Mesendoderm (in vitro differentiated cells): ENCODE results near the gene PRPF8.
A peak's percentile ranks its signal among the peaks of the same experiment; 100 is the strongest.

Source experiments
- DNase-seq: peaks from one replicate; pipeline ENCODE4 v3.0.0; 2013
- H2AK5ac ChIP-seq: 2 replicates; pipeline ENCODE4 v1.6.1; 2013; ENCODE audit warnings: low read length, inconsistent platforms
- H2BK120ac ChIP-seq: 2 replicates; pipeline ENCODE4 v1.6.1; 2013; ENCODE audit warnings: low read depth, mild to moderate bottlenecking, low read length, moderate library complexity, mixed read lengths
- H2BK15ac ChIP-seq: replicated peaks from 2 replicates; pipeline ENCODE4 v1.6.1; 2013; ENCODE audit warnings: low read depth, mild to moderate bottlenecking, moderate library complexity
- H2BK5ac ChIP-seq: 2 replicates; pipeline ENCODE4 v1.6.1; 2013; ENCODE audit warnings: low read length, inconsistent platforms
- H3K18ac ChIP-seq: 2 replicates; pipeline ENCODE4 v1.6.1; 2013; ENCODE audit warnings: mild to moderate bottlenecking, low read length, mixed read lengths
- H3K23ac ChIP-seq: one replicate; pipeline ENCODE4 v1.6.1; 2013; ENCODE audit warnings: low read length
- H3K27ac ChIP-seq: 2 replicates; pipeline ENCODE4 v1.5.1; 2013; ENCODE audit warnings: low read depth, mild to moderate bottlenecking, inconsistent platforms, low read length, moderate library complexity
- H3K27me3 ChIP-seq: 2 replicates; pipeline ENCODE4 v1.6.1; 2013; ENCODE audit warnings: low read length, control low read depth, mild to moderate bottlenecking, inconsistent platforms; ENCODE audit not compliant: insufficient read depth, poor library complexity
- H3K36me3 ChIP-seq: 2 replicates; pipeline ENCODE4 v1.6.1; 2013; ENCODE audit warnings: low read length, inconsistent platforms; ENCODE audit not compliant: control insufficient read depth, insufficient read depth
- H3K4ac ChIP-seq: one replicate; pipeline ENCODE4 v1.6.1; 2013; ENCODE audit warnings: low read depth, mild to moderate bottlenecking, low read length, moderate library complexity
- H3K4me1 ChIP-seq: 2 replicates; pipeline ENCODE4 v1.6.1; 2013; ENCODE audit warnings: low read depth, low read length, inconsistent platforms; ENCODE audit not compliant: control insufficient read depth
- H3K4me2 ChIP-seq: 2 replicates; pipeline ENCODE4 v1.6.1; 2013; ENCODE audit warnings: low read length
- H3K4me3 ChIP-seq: 2 replicates; pipeline ENCODE4 v1.5.1; 2013; ENCODE audit warnings: mild to moderate bottlenecking, low read length
- H3K56ac ChIP-seq: one replicate; pipeline ENCODE4 v1.6.1; 2013; ENCODE audit warnings: low read length
- H3K79me1 ChIP-seq: 2 replicates; pipeline ENCODE4 v1.6.1; 2013; ENCODE audit warnings: low read length, inconsistent platforms
- H3K79me2 ChIP-seq: 2 replicates; pipeline ENCODE4 v1.6.1; 2013; ENCODE audit warnings: mild to moderate bottlenecking, low read length; ENCODE audit not compliant: control insufficient read depth, insufficient read depth
- H3K9ac ChIP-seq: 2 replicates; pipeline ENCODE4 v1.6.1; 2013; ENCODE audit warnings: low read length, inconsistent platforms
- H4K5ac ChIP-seq: one replicate; pipeline ENCODE4 v1.6.1; 2013; ENCODE audit warnings: low read length
- H4K8ac ChIP-seq: one replicate; pipeline ENCODE4 v1.6.1; 2013; ENCODE audit warnings: low read depth, mild to moderate bottlenecking, control low read depth, low read length, moderate library complexity
- WGBS: extraction: QIAGEN DNeasy Blood & Tissue Kit; methylation state at CpG from one replicate; pipeline ENCODE4 v1.1.7; 2013; ENCODE audit warnings: low lambda C conversion rate, missing lambda C conversion rate; ENCODE audit not compliant: insufficient coverage; ENCODE audit errors: extremely low coverage; 5-methylcytosine and 5-hydroxymethylcytosine counted together

The PRPF8 gene

DNA sequence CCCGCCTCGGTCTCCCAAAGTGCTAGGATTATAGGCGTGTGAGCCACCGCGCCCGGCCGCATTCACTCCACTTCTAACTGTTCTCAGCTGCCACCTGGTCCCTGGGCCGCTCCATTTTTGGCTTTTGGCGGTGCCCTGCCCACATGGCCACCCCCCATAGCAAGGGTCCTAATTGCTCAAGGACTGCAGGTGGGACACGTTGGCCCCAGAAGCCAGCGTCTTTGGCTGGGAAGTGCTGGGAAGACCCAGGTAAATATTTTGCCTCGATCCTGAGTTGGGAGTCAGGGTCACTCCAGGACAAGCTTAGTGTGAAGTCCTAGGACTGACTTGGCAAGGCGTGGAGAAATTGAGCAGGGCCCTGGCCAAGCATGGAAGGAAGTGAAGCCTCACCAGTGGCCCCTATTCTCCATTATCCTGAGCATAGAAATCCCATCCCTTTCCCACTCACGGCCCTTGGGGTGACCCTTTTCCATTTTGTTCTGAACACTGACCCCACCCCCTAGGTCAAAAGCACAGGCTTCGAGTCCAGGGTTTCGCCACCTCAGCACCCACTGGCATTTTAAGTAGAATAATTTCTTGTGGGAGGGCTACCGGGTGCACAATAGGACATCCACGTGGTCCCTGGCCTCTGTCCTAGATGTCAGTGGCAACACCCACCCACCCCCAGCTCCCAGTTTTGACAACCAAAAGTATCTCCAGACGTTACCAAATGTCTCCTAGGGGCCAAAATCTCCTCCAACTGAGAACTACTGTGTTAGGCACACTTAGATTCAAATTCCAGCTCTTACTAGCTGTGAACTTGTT, 33.9 kb upstream of the PRPF8 start:
- Histone ChIP-seq H4K5ac (no peak overlapping the region), H4K8ac (no peak overlapping the region), H3K79me1 (peaks cover 2% of the 10 kb centered on the region), H3K23ac (no peak overlapping the region), H3K36me3 (no peaks in the 10 kb centered on the region), H3K27me3 (no peaks in the 10 kb centered on the region), H3K4ac (peak overlapping the region; percentile 21), H3K9ac (no peak overlapping the region), H3K79me2 (peaks cover 2% of the 10 kb centered on the region), H2BK120ac (peak overlapping the region; percentile 2), H3K4me3 (no peak overlapping the region), H2AK5ac (no peak overlapping the region), H3K56ac (peak overlapping the region; percentile 73), H3K27ac (no peak overlapping the region), H3K18ac (peak overlapping the region; percentile 34), H3K4me2 (no peak overlapping the region), H3K4me1 (peaks cover 4% of the 10 kb centered on the region), H2BK5ac (no peak overlapping the region), H2BK15ac (no peak overlapping the region)
- DNase-seq: no peak
- no CpG with 5 or more reads among the region's 19 CpGs for WGBS

DNA sequence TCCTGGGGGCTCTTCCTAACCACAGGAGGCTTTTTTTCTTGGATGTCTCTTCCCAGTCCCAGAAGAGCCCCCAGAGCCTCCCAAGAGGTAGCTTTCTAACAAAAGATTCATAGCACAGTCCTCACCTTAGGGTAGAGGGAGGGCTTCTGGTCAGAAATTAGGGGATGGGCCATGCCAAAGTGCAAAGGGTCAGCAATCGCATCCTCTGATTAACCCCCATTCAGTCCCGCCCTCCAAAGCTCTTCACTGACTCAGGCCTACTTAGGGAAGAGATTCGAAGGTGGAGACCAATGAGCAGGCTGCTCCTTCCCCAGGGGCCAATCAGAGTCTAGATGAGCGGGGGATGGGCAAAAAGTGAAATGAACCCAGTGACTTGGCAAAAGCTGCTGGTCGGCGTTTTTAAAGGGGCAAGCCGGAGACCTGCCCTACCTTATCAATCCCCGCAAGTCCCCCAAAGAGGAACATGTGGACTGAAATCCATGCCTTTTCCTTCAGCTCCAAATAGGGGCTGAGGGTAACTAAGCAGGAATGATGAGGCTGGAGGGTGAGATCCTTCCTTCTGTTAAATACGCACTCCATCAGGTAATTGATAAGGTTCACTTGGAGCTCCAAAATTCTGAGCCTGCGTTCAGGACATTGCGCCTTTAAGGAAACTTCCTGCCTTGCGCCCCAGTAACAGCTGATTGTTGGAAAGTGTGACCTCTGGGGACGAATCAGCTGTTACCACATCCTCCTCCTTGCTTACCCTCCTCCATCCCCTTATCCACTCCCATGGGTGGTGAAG, 32.4 kb upstream of the PRPF8 start:
- Histone ChIP-seq H4K8ac (peak overlapping the region; percentile 93), H2BK5ac (peak overlapping the region; percentile 98), H3K4me3 (peak overlapping the region; percentile 67), H3K56ac (peak overlapping the region; percentile 98), H2BK15ac (peak overlapping the region; percentile 79), H3K79me1 (peaks cover 5% of the 10 kb centered on the region), H3K23ac (no peak overlapping the region), H3K4ac (peak overlapping the region; percentile 100), H3K27me3 (no peaks in the 10 kb centered on the region), H3K9ac (peak overlapping the region; percentile 92), H3K27ac (peak overlapping the region; percentile 99), H3K36me3 (no peaks in the 10 kb centered on the region), H3K4me1 (peaks cover 4% of the 10 kb centered on the region), H4K5ac (peak overlapping the region; percentile 98), H3K18ac (peak overlapping the region; percentile 100), H2AK5ac (peak overlapping the region; percentile 12), H3K4me2 (peak overlapping the region; percentile 87), H2BK120ac (peak overlapping the region; percentile 99), H3K79me2 (peaks cover 2% of the 10 kb centered on the region)
- DNase-seq: peak; percentile 100
- no CpG with 5 or more reads among the region's 13 CpGs for WGBS

GRCh38 chr17:1716076-1716911, 31.6 kb upstream of the PRPF8 start:
- Histone ChIP-seq H2BK5ac (peak overlapping the region; percentile 98), H4K8ac (peak overlapping the region; percentile 93), H3K79me2 (peaks cover 2% of the 10 kb centered on the region), H3K4me1 (peaks cover 4% of the 10 kb centered on the region), H3K23ac (no peak overlapping the region), H4K5ac (no peak overlapping the region), H3K56ac (peak overlapping the region; percentile 97), H3K27ac (peak overlapping the region; percentile 99), H3K79me1 (peaks cover 5% of the 10 kb centered on the region), H2BK15ac (peak overlapping the region; percentile 79), H3K9ac (peak overlapping the region; percentile 92), H3K27me3 (no peaks in the 10 kb centered on the region), H3K18ac (peak overlapping the region; percentile 100), H2AK5ac (peak overlapping the region; percentile 12), H3K36me3 (no peaks in the 10 kb centered on the region), H2BK120ac (peak overlapping the region; percentile 99), H3K4me3 (peak overlapping the region; percentile 89), H3K4ac (peak overlapping the region; percentile 100), H3K4me2 (peak overlapping the region; percentile 87)
- WGBS: no CpG with 5 or more reads among the region's 70 CpGs
- DNase-seq: peak; percentile 100

DNA sequence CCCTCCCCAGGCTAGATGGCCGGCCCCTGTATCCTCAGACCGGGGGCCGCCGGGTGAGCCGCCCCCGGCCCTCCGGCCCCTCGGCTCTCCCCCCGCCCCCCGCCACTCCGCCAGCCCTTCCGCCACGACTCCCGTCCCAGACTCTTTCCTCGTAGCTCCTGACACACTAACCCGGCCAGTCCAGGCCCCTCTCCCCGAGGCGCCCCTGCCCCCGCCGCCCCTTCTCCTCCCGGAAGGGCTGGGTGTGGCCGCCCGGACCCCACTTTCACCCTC, 31.1 kb upstream of the PRPF8 start:
- H3K4me3 ChIP-seq: peak overlapping the region; percentile 89
- WGBS: no CpG with 5 or more reads among the region's 23 CpGs
- no peaks in the 10 kb centered on the region for H3K36me3 ChIP-seq
- peak overlapping the region; percentile 77 for H3K18ac ChIP-seq
- peaks cover 4% of the 10 kb centered on the region for H3K4me1 ChIP-seq
- DNase-seq: no peak
- peak overlapping the region; percentile 39 for H3K27ac ChIP-seq
- H2BK5ac ChIP-seq: no peak overlapping the region
- no peak overlapping the region for H4K8ac ChIP-seq
- peak overlapping the region; percentile 95 for H3K56ac ChIP-seq
- H3K9ac ChIP-seq: peak overlapping the region; percentile 79
- H2AK5ac ChIP-seq: no peak overlapping the region
- H3K4ac ChIP-seq: peak overlapping the region; percentile 63
- H2BK15ac ChIP-seq: no peak overlapping the region
- H3K27me3 ChIP-seq: no peaks in the 10 kb centered on the region
- no peak overlapping the region for H3K23ac ChIP-seq
- peaks cover 5% of the 10 kb centered on the region for H3K79me1 ChIP-seq
- no peak overlapping the region for H2BK120ac ChIP-seq
- no peak overlapping the region for H4K5ac ChIP-seq
- H3K4me2 ChIP-seq: peak overlapping the region; percentile 85
- peaks cover 2% of the 10 kb centered on the region for H3K79me2 ChIP-seq

- peak overlapping the region; percentile 95 for H3K56ac ChIP-seq
- H3K79me1 ChIP-seq: peaks cover 5% of the 10 kb centered on the region
- peak overlapping the region; percentile 89 for H3K4me3 ChIP-seq
- no peak overlapping the region for H4K8ac ChIP-seq
- peak overlapping the region; percentile 63 for H3K4ac ChIP-seq
- peaks cover 4% of the 10 kb centered on the region for H3K4me1 ChIP-seq
- H3K9ac ChIP-seq: peak overlapping the region; percentile 79
- no peak overlapping the region for H2BK120ac ChIP-seq
- peak overlapping the region; percentile 85 for H3K4me2 ChIP-seq
- no CpG with 5 or more reads among the region's 32 CpGs for WGBS
- H3K27ac ChIP-seq: peak overlapping the region; percentile 39
- H3K23ac ChIP-seq: peak overlapping the region; percentile 70
- H2BK15ac ChIP-seq: no peak overlapping the region
- H3K79me2 ChIP-seq: peaks cover 2% of the 10 kb centered on the region
- peak overlapping the region; percentile 77 for H3K18ac ChIP-seq
- no peaks in the 10 kb centered on the region for H3K36me3 ChIP-seq
- no peak overlapping the region for H2AK5ac ChIP-seq
- no peaks in the 10 kb centered on the region for H3K27me3 ChIP-seq
- DNase-seq: peak; percentile 93
- H2BK5ac ChIP-seq: no peak overlapping the region
- H4K5ac ChIP-seq: no peak overlapping the region
Measured at GRCh38 chr17:1714980-1715802, 30.5 kb upstream of the PRPF8 start.
